IPS DF 6.9 (cell line): ENCODE data around the gene ZIC5.

Experiments
- DNase-seq: peaks from one replicate; pipeline ENCODE4 v3.0.0-alpha.2; 2013; ENCODE audit warnings: low read depth, low spot score
- H3K27ac ChIP-seq: one replicate; pipeline ENCODE4 v1.5.1; 2013; ENCODE audit warnings: low read length, control low read depth
- H3K27me3 ChIP-seq: 2 replicates; pipeline ENCODE4 v1.6.1; 2013; ENCODE audit warnings: mild to moderate bottlenecking, low read length; ENCODE audit not compliant: control insufficient read depth, insufficient read depth
- H3K36me3 ChIP-seq: 2 replicates; pipeline ENCODE4 v1.6.1; 2013; ENCODE audit warnings: low read length; ENCODE audit not compliant: control insufficient read depth, insufficient read depth
- H3K4me1 ChIP-seq: 2 replicates; pipeline ENCODE4 v1.6.1; 2013; ENCODE audit warnings: low read length; ENCODE audit not compliant: control insufficient read depth, insufficient read depth
- H3K4me3 ChIP-seq: 2 replicates; pipeline ENCODE4 v1.5.1; 2013; ENCODE audit warnings: mild to moderate bottlenecking, low read length
- H3K9me3 ChIP-seq: 2 replicates; pipeline ENCODE4 v1.6.1; 2013; ENCODE audit warnings: low read length, inconsistent platforms; ENCODE audit not compliant: control insufficient read depth, insufficient read depth
- WGBS: extraction: QIAGEN DNeasy Blood & Tissue Kit; methylation state at CpG from one replicate; pipeline ENCODE4 v1.1.7; 2013; ENCODE audit warnings: mixed read lengths, missing lambda C conversion rate; ENCODE audit not compliant: insufficient read length, insufficient coverage; 5-methylcytosine and 5-hydroxymethylcytosine counted together

Gene ZIC5

DNA sequence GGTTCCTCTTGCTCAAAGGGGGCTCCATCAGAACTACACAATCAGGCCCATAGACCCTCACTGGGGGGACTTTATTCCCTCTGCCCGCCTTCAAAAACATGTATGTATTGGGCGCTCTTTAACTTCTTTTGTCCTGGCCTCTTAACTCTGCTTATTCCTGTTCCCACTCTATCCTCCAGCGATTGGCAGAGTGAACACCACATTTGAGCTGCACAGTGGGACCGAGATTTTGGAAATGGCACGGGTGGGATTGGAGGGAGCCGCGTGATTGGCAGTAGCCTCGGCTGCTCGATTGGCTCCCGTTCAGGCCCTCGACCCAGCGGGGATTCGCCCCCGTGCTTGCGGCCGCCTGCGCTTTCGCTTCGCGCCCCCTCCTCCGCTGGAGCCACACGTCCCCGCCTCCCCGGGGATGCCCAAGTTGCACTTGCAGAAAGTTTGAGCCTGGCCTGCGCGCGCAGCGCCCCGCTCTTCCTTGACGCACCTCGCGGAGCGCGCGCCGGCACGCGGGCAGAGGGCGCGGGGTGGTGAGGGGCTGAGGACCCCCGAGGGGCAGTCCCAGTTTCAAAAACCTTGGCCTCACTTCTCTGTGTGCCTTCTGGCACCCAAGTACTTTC is at the start of gene ZIC5:
Gene ZIC5, minus strand, starts transcription at position 192 of the 614 bp plus-strand sequence. Its CDS starts 164 bp downstream, at position 28.
- Histone ChIP-seq H3K27me3 (no peaks in the 10 kb centered on the region; the same call in 1 of the 2 replicates), H3K9me3 (no peaks in the 10 kb centered on the region), H3K36me3 (peaks cover 7% of the 10 kb centered on the region), H3K4me3 (peak within 1 kb of the TSS; percentile 92), H3K27ac (no peak within 1 kb of the TSS), H3K4me1 (peaks cover 15% of the 10 kb centered on the region)
- WGBS: no CpG with 5 or more reads among the region's 41 CpGs
- no peak for DNase-seq

- DNase-seq: no peak
- WGBS: no CpG with 5 or more reads among the region's 3 CpGs
Observed at GRCh38 chr13:100019780-100020356, 48.3 kb upstream of the ZIC5 start.

GRCh38 chr13:100014621-100015020 is 43.1 kb upstream of the ZIC5 start:
- Histone ChIP-seq H3K27me3 (no peaks in the 10 kb centered on the region), H3K4me3 (no peak overlapping the region), H3K36me3 (no peaks in the 10 kb centered on the region), H3K9me3 (no peaks in the 10 kb centered on the region), H3K4me1 (no peaks in the 10 kb centered on the region), H3K27ac (no peak overlapping the region)
- no CpG with 5 or more reads among the region's 1 CpG for WGBS
- no peak for DNase-seq

More at GRCh38 chr13:100019780-100020356, 48.3 kb upstream of the ZIC5 start:
- Histone ChIP-seq H3K4me1 (no peaks in the 10 kb centered on the region), H3K36me3 (no peaks in the 10 kb centered on the region), H3K27me3 (no peaks in the 10 kb centered on the region), H3K9me3 (no peaks in the 10 kb centered on the region), H3K27ac (no peak overlapping the region), H3K4me3 (no peak overlapping the region)

DNA sequence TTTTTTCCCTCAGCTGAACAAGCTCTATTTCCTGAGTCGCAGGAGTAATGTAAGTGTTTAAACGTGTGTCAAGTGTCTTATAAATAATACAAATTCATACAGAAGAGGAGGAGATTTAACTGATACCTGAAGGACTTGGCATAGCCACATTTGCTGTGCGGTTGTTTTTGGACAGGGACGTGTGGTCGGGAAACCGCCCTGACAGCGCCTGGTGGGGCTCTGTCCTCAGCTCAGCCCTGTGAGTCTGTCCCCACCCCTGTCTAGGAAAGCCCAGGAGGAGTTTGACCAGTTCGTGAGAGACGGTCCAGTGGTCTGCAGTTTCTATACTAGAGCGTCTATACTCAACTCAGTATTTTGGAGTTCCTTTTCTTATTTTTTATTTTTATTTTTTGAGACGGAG is 26.7 kb upstream of the ZIC5 start:
- no peak overlapping the region for H3K27ac ChIP-seq
- H3K36me3 ChIP-seq: no peaks in the 10 kb centered on the region
- no peaks in the 10 kb centered on the region for H3K9me3 ChIP-seq
- no peaks in the 10 kb centered on the region; the same call in 1 of the 2 replicates for H3K4me1 ChIP-seq
- peaks cover 8% of the 10 kb centered on the region; the same call in 1 of the 2 replicates for H3K27me3 ChIP-seq
- WGBS: no CpG with 5 or more reads among the region's 11 CpGs
- H3K4me3 ChIP-seq: no peak overlapping the region
- DNase-seq: no peak

DNA sequence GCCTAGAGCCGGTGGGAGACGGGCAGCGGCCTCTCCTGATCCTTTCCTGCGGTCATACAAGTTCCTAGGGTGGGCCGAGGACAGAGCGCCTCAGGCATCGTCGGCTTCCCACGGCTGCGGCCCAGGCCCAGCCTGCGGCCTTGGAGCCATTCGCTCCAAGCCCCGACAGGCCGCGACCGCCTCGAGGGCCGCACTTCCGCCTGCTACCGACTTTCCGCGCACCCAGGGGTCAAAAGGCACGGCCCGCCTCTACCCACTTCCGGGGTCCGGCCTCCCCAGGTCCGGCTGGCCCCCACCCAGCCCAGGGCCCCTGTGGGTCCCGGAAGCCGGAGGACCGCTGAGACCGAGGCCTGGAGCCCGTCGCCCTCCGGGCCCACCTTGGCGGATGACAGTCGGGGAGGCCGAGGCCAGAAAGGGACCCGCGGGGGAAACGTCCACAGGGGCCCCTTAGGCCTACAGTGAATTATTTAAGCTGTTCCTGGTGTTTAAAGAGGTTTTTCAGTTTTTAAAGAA is 26.2 kb upstream of the ZIC5 start:
- DNase-seq: no peak
- H3K9me3 ChIP-seq: no peaks in the 10 kb centered on the region
- no peaks in the 10 kb centered on the region for H3K36me3 ChIP-seq
- no peak overlapping the region for H3K27ac ChIP-seq
- no CpG with 5 or more reads among the region's 40 CpGs for WGBS
- peaks cover 10% of the 10 kb centered on the region; the same call in 1 of the 2 replicates for H3K27me3 ChIP-seq
- H3K4me3 ChIP-seq: peak overlapping the region; percentile 33; the same call in 1 of the 2 replicates
- no peaks in the 10 kb centered on the region; the same call in 1 of the 2 replicates for H3K4me1 ChIP-seq

GRCh38 chr13:99996381-99996973 is 24.9 kb upstream of the ZIC5 start:
- DNase-seq: no peak
- Histone ChIP-seq H3K4me3 (peak overlapping the region; percentile 33; the same call in 1 of the 2 replicates), H3K27ac (no peak overlapping the region), H3K4me1 (no peaks in the 10 kb centered on the region; the same call in 1 of the 2 replicates), H3K9me3 (no peaks in the 10 kb centered on the region), H3K27me3 (peaks cover 13% of the 10 kb centered on the region; the same call in 1 of the 2 replicates), H3K36me3 (no peaks in the 10 kb centered on the region)
- no CpG with 5 or more reads among the region's 8 CpGs for WGBS

- Histone ChIP-seq H3K36me3 (no peaks in the 10 kb centered on the region), H3K4me3 (no peak overlapping the region), H3K27me3 (peaks cover 13% of the 10 kb centered on the region; the same call in 1 of the 2 replicates), H3K9me3 (no peaks in the 10 kb centered on the region), H3K27ac (no peak overlapping the region), H3K4me1 (peaks cover under 1% of the 10 kb centered on the region)
- no CpG with 5 or more reads among the region's 21 CpGs for WGBS
- DNase-seq: no peak
Observed at GRCh38 chr13:99995589-99996380, 24.2 kb upstream of the ZIC5 start.

DNA sequence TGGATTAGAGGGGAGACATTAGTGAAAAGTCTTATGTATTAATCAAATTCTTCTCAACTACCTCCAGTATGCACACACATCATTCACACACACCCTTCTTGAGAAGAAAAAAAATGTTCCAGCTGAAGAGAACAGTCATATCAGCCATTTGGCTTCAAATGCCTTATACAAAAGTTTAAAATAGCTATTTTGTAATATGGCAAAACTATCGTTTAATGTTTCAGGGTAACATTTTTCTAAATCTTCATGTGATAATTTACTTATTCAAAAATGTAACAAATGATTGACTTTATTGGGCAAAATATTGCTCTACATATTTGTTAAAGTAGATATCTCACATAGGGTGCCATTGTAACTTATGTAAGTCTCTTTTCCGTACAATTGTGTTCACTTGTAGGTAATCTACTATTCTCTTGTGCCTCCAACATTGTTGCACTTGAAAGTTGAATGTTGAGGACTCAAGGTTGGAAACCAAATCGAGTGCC is 23.6 kb upstream of the ZIC5 start:
- Histone ChIP-seq H3K27me3 (peaks cover 13% of the 10 kb centered on the region; the same call in 1 of the 2 replicates), H3K36me3 (no peaks in the 10 kb centered on the region), H3K27ac (no peak overlapping the region), H3K4me1 (peaks cover 3% of the 10 kb centered on the region; the same call in 1 of the 2 replicates), H3K9me3 (no peaks in the 10 kb centered on the region), H3K4me3 (no peak overlapping the region)
- WGBS: no CpG with 5 or more reads among the region's 3 CpGs
- DNase-seq: no peak

- no peak overlapping the region for H3K27ac ChIP-seq
- H3K36me3 ChIP-seq: no peaks in the 10 kb centered on the region
- peaks cover 4% of the 10 kb centered on the region; the same call in 1 of the 2 replicates for H3K4me1 ChIP-seq
- peaks cover 17% of the 10 kb centered on the region; the same call in 1 of the 2 replicates for H3K27me3 ChIP-seq
- H3K9me3 ChIP-seq: no peaks in the 10 kb centered on the region
- no peak overlapping the region for H3K4me3 ChIP-seq
- no peak for DNase-seq
- WGBS: no CpG with 5 or more reads among the region's 1 CpG
Observed at GRCh38 chr13:99994638-99995020, 23.1 kb upstream of the ZIC5 start.
